Left colon (tissue), 2 donors: ENCODE measurements around the gene SPIRE1. TPM values are rescaled to one million over a fixed set of nuclear protein-coding genes. Genes with fewer than 3 reads are reported as not detected.
"Not testable (repeated sequence)": the region's sequence is repeated elsewhere in the genome, so short reads cannot be mapped to it uniquely, and the experiment has no call there.

Source experiments
- ATAC-seq: fragments of 200-7000 bp; cut with Tn5 transposase; one replicate; pipeline ENCODE4 v1.9.1; 2020; ENCODE audit warnings: mild to moderate bottlenecking, moderate library complexity
- DNase-seq, 2 donors: peaks; one replicate each; pipeline ENCODE4 v3.0.0-alpha.2; 2020
- intact Hi-C, 2 donors: fragments of 100-400 bp; cut with DNase I in 1 of 2; cut with micrococcal nuclease in 1 of 2; formaldehyde crosslinking; loops; one replicate each; pipeline versions ENCODE4 v1.11.2 to v1.14.0; 2022; cut with DNase I, micrococcal nuclease
- total RNA-seq, 2 donors: library from RNA; stranded (reverse); fragmentation: NEBNext Ultra II Directional; extraction: Animal tissue kit (Norgen Biotek cat#: 25700); gene quantifications; one replicate each; pipeline ENCODE4 v1.2.1, GENCODE V29; 2021
- donor health status: DM: no; HTN: no; CAD: no.
- donor health status: DM: yes; HTN: yes; CAD: no.

The SPIRE1 gene
- total RNA-seq, 2 donors from 2014 or later = 5.0 to 13.3 TPM

GRCh38 chr18:12435867-12436266 lies 222.0 kb downstream of the SPIRE1 start:
- no peak for ATAC-seq
- no peak for DNase-seq
- intact Hi-C loops = no loop called here

DNA sequence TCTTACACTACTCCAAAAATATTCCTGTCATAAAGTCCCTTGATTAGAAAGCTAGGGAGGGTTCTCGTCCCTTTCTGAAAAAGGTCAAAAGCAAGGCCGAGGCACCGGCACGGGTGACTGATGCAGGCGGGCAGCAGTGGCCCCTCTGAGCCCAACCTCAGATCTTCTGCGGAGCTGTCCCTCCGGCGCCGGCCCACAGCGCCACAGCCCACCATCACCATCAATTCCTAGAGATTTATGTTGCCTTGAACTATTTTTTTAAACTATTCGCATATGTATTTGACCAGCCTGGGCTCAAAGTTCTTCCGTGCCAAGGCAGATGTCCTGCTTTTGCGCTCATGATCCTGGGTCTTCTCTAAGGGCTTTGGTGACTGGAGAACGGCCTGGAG lies 223.4 kb downstream of the SPIRE1 start:
- ATAC-seq = no peak
- intact Hi-C loops = no loop called here
- no peak for DNase-seq

GRCh38 chr18:12433829-12434540 lies 223.9 kb downstream of the SPIRE1 start:
- DNase-seq = no peak
- no peak for ATAC-seq
- intact Hi-C loops = no loop called here

DNA sequence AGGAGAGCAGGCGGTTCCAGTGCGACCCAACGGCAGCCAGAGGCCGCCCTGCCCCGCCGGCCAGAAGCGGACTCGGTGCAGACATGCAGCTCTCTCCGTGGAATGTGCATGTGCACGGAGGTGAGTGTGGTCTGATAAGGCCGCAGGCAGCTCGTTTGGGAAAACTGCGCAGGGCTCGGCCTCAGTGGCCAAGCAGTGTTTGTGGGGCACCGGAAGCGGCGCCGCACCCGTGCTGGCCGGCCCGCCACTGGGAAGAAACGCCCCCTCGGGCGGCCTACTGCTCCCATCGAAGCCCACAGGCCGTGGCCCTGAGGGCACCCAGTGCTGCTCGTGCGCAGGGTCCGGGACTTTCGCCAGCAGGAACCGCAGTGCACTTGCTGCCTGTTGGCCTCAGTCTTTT lies 225.0 kb downstream of the SPIRE1 start:
- DNase-seq = no peak
- no peak for ATAC-seq
- intact Hi-C loops = no loop called here

DNA sequence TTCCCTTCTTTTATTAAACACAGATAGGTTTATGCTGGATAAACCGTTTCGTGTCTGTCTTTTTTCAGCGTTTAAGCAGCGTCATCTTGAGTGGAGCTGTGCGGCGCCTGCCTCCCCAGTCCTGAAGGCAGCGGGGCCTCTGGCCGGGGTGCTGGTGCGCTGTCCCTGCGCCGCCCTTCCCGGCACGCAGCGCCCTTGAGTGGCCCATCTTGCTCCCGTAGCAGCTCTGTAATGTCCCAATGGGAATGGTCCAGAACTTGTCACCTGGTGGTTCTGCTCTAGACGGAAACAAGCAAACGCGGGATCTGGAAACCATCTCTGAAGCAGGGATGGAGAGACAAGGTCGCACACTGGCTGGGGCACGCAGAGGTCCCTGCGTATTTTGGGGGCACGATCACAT lies 225.7 kb downstream of the SPIRE1 start:
- DNase-seq (no peak), ATAC-seq (no peak)
- intact Hi-C loops = no loop called here

GRCh38 chr18:12431561-12431960 lies 226.3 kb downstream of the SPIRE1 start:
- DNase-seq = no peak
- ATAC-seq = no peak
- intact Hi-C loops = no loop called here

- intact Hi-C loops = no loop called here
- ATAC-seq (no peak), DNase-seq (no peak)
Measured at GRCh38 chr18:12430137-12430990, 227.5 kb downstream of the SPIRE1 start.

- no peak for ATAC-seq
- no peak for DNase-seq
- intact Hi-C loops = no loop called here
Measured at GRCh38 chr18:12429556-12429955, 228.4 kb downstream of the SPIRE1 start.

DNA sequence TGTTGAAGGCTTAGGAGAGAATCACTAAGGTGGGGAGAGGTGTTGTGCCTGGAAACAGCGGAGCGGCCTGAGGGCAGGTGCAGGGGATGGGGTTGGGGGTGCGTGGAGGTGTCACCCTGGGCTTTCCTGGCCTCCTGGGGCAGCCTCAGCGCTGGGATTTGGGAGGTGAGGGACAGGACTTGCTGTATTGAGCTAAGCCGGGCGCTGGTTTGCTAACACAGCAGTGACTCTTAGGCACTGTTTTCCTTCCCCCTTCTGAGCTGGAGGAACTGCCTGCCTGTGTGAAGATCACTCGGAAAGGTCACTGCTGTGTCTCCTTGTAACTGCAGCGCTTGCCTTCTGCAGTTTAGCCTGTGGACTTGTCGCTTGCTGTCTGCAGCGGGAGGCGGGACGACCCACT lies 229.0 kb downstream of the SPIRE1 start:
- DNase-seq (no peak), ATAC-seq (no peak)
- intact Hi-C loops = no loop called here

DNA sequence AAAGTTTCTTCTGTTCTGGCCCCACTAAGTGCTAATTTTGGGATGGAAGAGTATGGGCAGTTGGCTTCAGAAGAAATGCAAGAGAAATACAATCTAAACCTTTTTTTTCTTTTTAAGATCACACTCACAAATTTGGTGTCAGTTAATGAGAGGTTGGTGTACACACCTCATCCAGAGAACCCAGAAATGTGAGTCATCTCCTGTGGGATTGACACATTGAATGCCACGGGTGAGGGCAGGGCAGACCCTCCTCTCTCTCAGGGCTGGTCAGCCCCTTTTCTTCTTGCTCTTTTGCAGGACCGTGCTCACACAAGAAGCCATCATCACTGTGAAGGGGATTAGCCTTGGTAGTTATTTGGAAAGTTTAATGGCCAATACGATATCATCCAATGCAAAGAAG lies 231.0 kb downstream of the SPIRE1 start:
- ATAC-seq (no peak), DNase-seq (no peak)
- intact Hi-C loops = no loop called here

DNA sequence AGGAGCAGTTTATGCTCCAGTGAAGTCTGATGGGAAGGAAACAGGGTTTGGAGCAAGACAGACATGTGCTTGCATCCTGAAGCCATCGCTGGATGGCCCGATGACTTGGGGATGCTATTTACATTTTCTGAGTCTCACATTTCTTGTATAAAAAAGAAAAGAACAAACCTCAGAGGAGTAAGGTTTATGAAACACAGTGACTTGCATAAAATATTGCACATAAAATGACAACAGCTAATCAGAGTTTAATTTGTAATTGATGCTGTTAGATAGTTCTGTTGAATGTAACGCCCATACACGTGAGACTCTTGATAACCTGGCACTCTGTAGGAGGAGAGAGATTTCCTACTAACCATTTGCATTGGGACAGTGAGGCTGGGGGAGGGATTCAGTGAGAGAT lies 233.7 kb downstream of the SPIRE1 start:
- ATAC-seq (no peak), DNase-seq (no peak)
- intact Hi-C loops = no loop called here

GRCh38 chr18:12423820-12424219 lies 234.1 kb downstream of the SPIRE1 start:
- ATAC-seq = peak; percentile 31
- no peak for DNase-seq
- intact Hi-C loops = no loop called here

DNA sequence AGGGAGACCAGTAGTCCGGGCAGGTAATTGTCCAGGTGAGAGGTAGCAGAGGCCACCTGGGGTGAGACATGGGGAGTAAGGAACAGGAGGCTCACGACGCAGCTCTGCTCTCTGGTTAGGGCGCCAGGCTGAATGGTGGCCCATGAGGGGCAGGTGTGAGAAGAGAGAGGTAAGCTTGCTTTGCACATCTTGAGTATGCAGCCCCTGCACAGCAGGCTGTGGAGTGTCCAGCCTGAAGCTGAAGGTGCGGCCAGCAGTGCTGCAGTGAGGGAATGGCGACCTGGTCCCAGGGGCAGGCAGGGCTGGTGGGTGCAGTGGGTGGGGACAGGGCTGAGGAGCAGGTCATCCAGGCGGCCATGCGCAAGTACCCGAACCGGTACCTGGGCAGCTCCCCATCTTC lies 234.5 kb downstream of the SPIRE1 start:
- DNase-seq (no peak), ATAC-seq (no peak)
- intact Hi-C loops = no loop called here

GRCh38 chr18:12422936-12423335 lies 235.0 kb downstream of the SPIRE1 start:
- no peak for ATAC-seq
- peak in 1 of 2 donors; percentile 21 for DNase-seq

GRCh38 chr18:12421732-12422131 lies 236.2 kb downstream of the SPIRE1 start:
- DNase-seq = no peak
- intact Hi-C loops = no loop called here
- no peak for ATAC-seq

More at GRCh38 chr18:12422936-12423335, 235.0 kb downstream of the SPIRE1 start:
- intact Hi-C loops = no loop called here

- intact Hi-C loops = no loop called here
- peak in 1 of 2 donors; percentile 25 for DNase-seq
- no peak for ATAC-seq
Measured at GRCh38 chr18:12420821-12421421, 237.0 kb downstream of the SPIRE1 start.

DNA sequence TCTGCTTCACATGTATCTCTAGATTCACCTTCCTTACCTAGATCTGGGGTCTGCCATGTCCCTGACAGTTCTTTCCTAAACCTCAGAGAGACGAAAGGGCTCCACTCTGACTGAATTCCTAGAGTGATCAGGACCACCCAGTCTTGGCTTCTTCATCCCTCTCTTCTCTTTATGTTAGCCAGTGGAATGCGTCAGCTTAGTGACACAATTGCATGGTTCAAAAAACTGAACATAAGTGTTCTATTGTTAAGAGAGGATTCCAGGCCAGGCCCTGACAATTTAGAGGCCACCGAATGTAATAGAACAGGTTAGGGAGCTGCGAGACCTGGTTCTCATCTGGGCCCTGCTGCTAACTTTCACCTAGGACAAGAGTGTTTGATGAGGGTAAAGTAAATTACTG lies 240.2 kb downstream of the SPIRE1 start:
- ATAC-seq (no peak), DNase-seq (no peak)
- intact Hi-C loops = no loop called here

- no peak for DNase-seq
- intact Hi-C loops = no loop called here
- no peak for ATAC-seq
Measured at GRCh38 chr18:12416098-12416729, 241.7 kb downstream of the SPIRE1 start.

DNA sequence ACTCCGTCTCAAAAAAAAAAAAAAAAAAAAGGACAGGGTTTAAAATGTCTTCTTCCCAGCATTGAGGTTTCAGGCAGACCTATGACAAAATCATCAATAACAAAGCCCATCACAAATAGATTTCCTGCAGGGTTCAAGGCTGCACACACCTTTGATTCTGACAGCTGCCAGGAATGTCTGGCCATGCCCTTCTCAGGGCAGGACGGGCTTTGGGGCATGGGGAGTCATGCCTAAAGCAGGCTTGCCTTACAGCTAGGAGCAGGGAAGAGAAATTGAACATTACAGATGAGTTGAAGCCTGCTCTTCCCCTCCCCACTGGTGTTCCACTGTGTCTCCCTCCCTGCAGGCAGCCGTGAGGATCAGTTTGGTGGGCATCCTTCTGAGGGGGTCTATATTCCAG lies 246.5 kb downstream of the SPIRE1 start:
- ATAC-seq (no peak), DNase-seq (no peak)
- intact Hi-C loops = no loop called here

DNA sequence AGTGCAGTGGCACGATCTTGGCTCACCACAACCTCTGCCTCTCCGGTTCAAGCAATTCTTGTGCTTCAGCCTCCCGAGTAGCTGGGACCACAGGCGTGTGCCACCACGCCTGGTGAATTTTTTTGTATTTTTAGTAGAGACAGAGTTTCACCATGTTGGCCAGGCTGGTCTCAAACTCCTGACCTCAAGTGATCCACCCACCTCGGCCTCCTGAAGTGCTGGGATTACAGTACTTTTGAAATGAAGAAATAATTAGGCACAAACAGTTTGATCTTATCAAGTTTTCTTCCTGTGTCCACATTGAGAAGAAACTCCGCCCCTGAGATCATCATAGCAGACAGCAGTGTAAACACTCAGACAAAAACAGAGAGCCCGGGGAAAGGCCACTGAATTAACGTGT lies 247.2 kb downstream of the SPIRE1 start:
- ATAC-seq, DNase-seq, intact Hi-C loops: not testable (repeated sequence)
